ENCODE data around the gene LCP2. TPM values are rescaled to one million over a fixed set of nuclear protein-coding genes. Genes with fewer than 3 reads are reported as not detected.

The LCP2 gene
- total and polyA plus RNA-seq, 12 donors, result 2.7 to 35.1 (median 4.6) TPM

- no peaks in the 10 kb centered on the region for H3K36me3 ChIP-seq
- no peaks in the 10 kb centered on the region for H3K27me3 ChIP-seq
- no peak overlapping the region for H3K4me3 ChIP-seq
- H3K4me1 ChIP-seq, result peaks cover 0 to 24% (median 7%) of the 10 kb centered on the region in 9 donors
- intact Hi-C loops (cut with DNase I), result loop anchor here (2.0 to 10.0 kb wide), 10 partner anchors 41 to 409 kb away; no protein-coding TSS in a partner anchor
- no peak overlapping the region for H3K27ac ChIP-seq
- WGBS, 2 donors, result 83 to 84% methylated on average over 9 of the region's 9 CpGs
- peak in 1 of 9 donors; percentile 4 for TF ChIP-seq CTCF (IDR thresholded peaks at IDR 0.05)
- ATAC-seq (no peak), DNase-seq (no peak)
- no peaks in the 10 kb centered on the region for H3K9me3 ChIP-seq
Measured at GRCh38 chr5:170226129-170226615, 71.4 kb downstream of the LCP2 start.

DNA sequence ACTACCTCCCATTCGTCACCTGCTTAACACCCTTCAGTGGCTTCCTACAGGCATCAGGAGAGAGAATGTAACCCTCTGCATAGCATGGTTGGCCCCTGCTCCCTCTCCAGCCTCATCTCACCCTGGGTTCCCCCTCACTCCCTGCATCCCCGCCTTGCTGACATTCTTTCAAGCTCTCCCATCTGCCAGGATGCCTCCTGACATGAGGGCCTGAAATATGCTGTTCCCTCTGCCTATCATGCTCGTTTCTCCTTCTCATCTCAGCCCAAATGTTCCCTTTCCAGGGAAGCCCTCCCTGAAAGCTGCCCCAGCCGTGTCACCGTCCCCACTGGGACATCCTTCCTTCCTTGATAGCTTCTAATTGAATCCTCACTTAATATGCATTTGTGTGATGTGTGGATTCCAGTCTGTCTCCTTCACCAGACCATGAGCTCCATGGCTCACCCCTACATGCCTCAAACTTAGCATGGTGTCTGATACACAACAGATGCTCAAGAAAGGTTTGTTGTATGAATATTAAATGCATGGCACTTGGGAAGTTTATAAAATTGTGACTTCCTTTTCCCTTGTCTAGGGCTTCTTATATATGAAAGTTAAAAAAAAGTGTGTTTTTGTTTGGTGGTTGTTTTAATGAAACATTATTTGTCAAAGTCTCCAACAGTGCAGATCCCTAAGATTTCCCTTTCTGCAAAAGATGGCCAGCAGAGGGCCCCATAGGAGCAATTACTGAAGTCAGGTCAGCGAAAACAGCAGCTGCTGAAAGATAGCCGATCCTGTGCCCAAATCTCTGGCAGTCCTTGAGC lies 72.0 kb downstream of the LCP2 start:
- peak; percentile 58 to 83 for DNase-seq
- WGBS, 2 donors, result 52 to 56% methylated on average over 7 of the region's 7 CpGs
- intact Hi-C loops (cut with DNase I), result loop anchor here (1.0 to 10.0 kb wide), 12 partner anchors 42 to 409 kb away; no protein-coding TSS in a partner anchor
- H3K4me3 ChIP-seq, result no peak overlapping the region
- H3K9me3 ChIP-seq, result no peaks in the 10 kb centered on the region
- TF ChIP-seq CTCF (IDR thresholded peaks at IDR 0.05), result peak; percentile 55 to 87 (median 78)
- no peak overlapping the region for H3K27ac ChIP-seq
- H3K27me3 ChIP-seq, result no peaks in the 10 kb centered on the region
- H3K36me3 ChIP-seq, result no peaks in the 10 kb centered on the region
- peak; percentile 35 to 78 (median 71) for ATAC-seq
- peaks cover 0 to 28% (median 7%) of the 10 kb centered on the region in 9 donors for H3K4me1 ChIP-seq

DNA sequence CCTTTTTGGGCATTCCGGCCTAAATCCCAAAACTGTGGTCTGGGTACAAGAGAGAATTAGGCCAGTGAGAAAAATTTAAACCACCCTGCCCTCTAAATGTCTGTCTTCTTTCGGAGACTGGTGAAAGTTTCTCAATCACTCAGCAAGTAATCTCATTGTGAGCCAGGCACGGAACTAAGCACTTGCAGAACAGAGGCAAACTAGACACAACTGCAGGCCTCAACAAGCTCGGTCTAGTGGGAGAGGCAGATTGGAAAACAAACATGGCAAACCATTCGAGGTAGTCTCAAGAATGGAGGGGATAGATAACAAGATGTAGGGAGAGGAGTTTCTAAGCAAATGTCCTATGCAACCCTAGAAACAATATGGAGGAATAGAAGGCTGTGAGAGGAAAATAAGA lies 73.7 kb downstream of the LCP2 start:
- Histone ChIP-seq H3K27ac (peak overlapping the region in 5 of 10 donors; percentile 4 to 48 (median 33)), H3K36me3 (no peaks in the 10 kb centered on the region), H3K4me3 (no peak overlapping the region), H3K9me3 (no peaks in the 10 kb centered on the region), H3K27me3 (no peaks in the 10 kb centered on the region), H3K4me1 (peaks cover 0 to 28% (median 9%) of the 10 kb centered on the region in 9 donors)
- intact Hi-C loops (cut with DNase I), result loop anchor here in 4 of 10 donors (2.0 to 10.0 kb wide), 4 partner anchors 121 to 411 kb away; no protein-coding TSS in a partner anchor
- TF ChIP-seq CTCF (IDR thresholded peaks at IDR 0.05), result no peak
- DNase-seq (no peak), ATAC-seq (no peak)
- 69 to 72% methylated on average over 5 of the region's 5 CpGs for WGBS, 2 donors

- H3K36me3 ChIP-seq, result no peaks in the 10 kb centered on the region
- H3K4me3 ChIP-seq, result no peak overlapping the region
- peaks cover 0 to 28% (median 9%) of the 10 kb centered on the region in 9 donors for H3K4me1 ChIP-seq
- H3K27me3 ChIP-seq, result no peaks in the 10 kb centered on the region
- H3K9me3 ChIP-seq, result no peaks in the 10 kb centered on the region
- peak in 6 of 8 donors; percentile 27 to 61 (median 53) for ATAC-seq
- no peak for DNase-seq
- no peak for TF ChIP-seq CTCF (IDR thresholded peaks at IDR 0.05)
- H3K27ac ChIP-seq, result peak overlapping the region in 4 of 10 donors; percentile 33 to 48 (median 40)
- intact Hi-C loops (cut with DNase I), result loop anchor here in 4 of 10 donors (10.0 kb wide), 3 partner anchors 121 to 411 kb away; no protein-coding TSS in a partner anchor
Measured at GRCh38 chr5:170223360-170223759, 74.2 kb downstream of the LCP2 start.
